HG03378 (cell line): ENCODE measurements around the gene SERPINA5.
"Not testable (repeated sequence)": the region's sequence is repeated elsewhere in the genome, so short reads cannot be mapped to it uniquely, and the experiment has no call there.

ENCODE experiments used
- ATAC-seq: cut with Tn5 transposase; IDR thresholded peaks from one replicate; pipeline ENCODE4 v1.9.1; 2021; ENCODE audit warnings: mild to moderate bottlenecking, moderate library complexity; ENCODE audit not compliant: unreplicated experiment

The SERPINA5 gene

DNA sequence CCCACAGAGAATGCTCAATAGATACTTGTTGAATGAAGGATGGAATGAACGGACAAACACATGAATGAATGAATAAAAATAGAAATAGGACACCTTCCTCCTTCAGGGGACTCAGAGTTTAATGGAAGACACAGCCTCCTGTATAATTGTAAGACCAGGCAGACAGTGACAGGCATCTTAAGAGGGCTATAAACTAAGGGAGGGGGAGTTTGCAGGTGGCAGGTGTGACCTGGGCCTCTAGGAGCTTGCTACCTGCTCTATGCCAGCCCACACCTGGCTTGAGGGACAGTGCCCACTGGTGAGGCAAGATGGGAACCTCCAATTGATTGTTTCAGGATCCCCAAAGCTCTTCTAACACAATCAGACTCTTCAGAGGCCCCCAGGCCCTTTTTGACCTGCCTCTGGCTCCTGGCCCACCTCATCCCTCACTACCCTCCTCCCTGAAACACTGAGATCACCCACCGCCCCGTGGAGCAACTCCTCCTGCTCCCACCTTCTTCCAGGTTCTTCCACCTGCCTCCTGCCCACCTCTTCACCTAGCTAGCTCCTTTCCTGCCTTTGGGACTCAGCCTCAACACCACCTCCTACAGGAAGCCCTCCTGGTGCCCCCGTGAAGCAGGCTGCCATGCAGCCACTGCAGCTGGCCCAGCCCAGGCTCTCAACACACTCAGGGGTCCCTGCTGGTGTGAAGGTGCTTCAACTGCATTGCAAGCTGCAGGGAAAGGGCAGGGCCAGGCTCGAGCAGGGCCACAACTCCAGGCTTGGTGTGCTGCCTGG, 40.3 kb downstream of the SERPINA5 start:
- ATAC-seq = no peak

DNA sequence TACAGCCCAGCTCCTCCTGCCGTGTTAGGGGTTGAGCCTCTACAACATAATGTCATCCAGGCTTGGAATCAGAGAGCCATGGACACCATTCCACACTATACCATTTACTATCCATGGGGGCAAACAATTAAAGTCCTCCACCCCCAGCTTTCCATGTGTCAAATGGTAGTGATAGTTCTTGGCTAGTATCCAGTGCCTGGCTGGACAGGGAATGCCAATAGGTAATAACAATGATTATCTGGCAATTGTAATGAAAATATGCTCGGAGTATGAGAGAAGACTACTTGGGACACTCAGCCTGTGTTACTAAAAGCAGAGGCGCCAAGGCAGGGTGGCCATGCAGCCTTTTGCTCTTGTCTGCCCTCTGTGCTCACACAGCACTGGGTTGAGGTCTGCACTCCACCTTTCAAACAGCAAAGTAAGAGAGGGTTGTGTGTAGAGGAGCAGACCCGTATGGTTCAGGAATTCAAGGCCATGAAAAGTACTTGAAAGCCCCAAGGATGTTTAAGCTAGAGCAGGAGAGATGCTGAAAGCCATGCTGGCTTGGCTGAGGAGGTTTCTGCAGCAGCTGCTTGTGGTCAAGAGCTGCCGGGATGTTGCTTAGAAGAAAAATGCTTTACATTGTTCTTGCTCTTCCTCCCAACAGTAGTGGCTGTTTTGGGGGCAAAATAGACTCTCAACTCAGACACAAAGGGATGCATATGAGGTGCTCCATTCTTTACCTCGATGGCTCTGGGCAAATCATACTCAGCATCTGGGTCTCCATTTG, 41.6 kb downstream of the SERPINA5 start:
- ATAC-seq = no peak

DNA sequence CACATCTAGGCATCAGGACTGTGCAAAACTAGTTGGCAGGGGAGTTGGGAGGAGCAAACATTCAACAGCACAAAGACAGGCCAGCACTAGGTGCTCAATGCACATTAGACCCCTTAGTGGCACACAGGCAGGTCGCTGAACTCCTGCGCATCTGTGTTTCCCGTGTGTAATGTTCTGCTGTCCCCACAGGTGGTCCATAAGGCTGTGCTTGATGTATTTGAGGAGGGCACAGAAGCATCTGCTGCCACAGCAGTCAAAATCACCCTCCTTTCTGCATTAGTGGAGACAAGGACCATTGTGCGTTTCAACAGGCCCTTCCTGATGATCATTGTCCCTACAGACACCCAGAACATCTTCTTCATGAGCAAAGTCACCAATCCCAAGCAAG, 42.2 kb downstream of the SERPINA5 start:
- no peak for ATAC-seq

DNA sequence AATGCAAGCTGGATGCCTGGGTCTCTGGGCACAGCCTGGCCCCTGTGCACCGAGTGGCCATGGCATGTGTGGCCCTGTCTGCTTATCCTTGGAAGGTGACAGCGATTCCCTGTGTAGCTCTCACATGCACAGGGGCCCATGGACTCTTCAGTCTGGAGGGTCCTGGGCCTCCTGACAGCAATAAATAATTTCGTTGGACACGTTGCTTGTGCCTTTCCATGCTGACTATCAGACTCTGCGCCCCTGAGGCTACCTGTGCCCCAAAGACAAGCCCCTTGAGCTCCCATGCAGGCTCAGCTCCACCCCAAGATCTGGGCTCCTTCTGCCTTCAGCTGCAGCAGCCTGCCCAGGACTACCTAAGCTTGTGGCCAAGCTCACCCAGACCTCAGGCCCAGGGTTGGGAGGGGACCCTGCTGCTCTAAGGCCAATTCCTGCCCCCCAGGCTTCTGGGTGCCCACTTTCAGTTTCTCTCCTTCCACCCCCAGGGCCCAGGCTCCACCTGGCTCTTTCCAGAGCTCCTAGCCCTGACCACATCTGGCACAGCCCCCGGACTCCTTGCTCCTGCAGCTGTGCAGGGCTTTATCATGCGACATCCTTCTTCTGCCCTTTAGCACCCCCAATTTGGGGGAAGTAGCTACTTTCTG, 42.8 kb downstream of the SERPINA5 start:
- ATAC-seq = no peak

DNA sequence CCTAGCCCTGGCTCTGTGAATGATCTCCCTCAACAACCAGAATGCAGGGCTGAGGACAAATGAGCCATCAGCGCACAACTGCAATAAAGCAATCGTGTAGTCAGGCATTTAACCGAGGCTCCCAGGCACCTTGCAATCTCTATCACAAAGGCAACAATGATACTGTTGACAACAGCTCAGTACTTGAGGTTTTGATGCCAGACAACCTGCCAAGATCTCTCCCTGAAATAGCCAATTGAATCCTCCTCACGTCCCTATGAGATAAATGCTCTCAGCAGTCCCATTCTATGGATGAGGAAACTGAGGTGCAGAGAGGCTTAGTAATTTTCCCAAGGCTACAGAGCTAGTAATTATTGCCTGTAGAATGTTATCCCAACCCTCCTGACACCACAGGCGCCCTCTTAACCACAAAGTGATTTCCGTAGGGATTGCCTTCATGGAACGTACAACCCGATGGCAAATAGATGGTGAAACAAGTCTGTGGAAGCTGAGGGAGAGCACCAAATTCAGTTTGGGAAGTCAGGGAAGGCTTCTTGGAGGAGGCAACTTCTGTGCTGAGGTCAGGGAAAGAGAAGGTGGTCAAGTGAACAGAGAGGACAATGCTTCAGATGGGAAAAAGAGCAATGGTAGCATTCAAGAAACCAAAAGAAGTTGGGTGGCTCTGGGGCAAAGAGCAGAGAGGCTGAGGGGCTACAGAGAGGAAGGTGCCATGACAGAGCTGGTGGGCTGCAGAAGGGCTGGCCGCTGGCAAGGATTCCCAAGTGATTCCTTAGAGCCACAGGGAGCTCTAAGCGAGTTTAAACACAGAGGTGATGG, 43.5 kb downstream of the SERPINA5 start:
- no peak for ATAC-seq

DNA sequence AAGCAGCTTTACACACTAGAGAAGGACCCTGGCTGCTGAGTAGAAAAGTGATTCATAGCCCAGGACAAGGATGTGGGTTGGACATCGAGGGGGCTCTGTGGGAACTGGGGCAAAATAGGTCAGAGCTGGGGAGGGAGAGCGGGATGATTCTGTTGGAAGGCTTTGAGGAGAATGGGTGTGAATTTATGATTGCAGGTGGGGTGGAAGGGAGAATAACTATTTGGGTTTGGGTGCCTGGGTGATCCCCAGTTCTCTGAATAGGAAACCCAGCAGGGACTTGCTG, 44.1 kb downstream of the SERPINA5 start:
- no peak for ATAC-seq

DNA sequence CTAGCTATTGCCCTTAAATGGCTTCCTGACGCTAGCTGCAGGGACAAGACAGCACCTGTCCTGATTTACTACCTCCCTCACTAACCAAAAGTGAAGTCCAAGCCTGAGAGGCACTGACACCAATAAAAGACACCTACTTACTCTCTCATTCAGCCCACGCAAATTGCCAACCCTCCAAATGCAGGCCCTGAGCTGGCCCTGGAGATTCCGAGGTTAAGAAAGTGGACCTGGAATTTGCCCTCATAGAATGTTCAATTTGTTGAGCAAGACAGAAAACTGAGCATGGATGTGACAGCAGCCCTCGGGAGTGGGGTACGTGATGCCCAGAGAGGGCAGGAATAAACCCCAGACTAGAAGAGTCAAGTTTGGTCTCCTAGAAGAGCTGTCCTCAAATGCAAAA, 47.4 kb downstream of the SERPINA5 start:
- no peak for ATAC-seq

DNA sequence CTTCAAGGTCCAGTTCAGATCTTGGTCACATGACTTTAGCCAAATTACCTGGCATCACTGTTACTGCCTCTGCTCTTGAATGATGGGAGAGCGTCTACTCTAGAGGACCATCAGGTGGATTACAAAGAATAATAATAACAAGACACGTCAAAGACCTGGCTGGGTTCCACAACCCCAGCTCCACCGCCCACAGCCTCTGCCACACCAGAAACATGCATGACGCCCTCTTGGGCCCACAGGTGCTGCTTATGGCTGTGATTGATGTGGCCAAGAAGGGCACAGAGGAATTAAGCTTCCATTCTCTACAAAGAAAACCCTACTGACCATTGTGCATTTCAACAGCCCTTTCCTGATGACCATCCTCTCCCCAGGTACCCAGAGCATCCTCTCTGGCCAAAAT, 49.2 kb downstream of the SERPINA5 start:
- no peak for ATAC-seq

DNA sequence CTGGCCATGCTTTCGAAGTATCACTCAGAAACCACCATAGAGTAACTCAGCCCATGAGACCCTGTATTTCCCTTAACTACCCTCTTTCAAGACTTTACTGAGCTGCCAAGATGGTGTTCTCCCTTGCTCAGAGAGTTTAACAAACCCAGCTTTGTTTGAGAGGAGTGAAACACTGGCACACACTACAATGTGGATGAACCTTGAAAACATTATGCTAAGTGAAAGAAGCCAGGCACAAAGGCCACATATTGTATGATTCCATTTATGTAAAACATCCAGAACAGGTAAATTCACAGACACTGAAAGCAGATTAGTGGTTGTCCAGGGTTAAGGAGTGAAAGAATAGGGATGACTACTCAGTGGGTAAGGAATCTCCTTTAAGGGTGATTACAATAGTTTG, 49.8 kb downstream of the SERPINA5 start:
- no peak for ATAC-seq

DNA sequence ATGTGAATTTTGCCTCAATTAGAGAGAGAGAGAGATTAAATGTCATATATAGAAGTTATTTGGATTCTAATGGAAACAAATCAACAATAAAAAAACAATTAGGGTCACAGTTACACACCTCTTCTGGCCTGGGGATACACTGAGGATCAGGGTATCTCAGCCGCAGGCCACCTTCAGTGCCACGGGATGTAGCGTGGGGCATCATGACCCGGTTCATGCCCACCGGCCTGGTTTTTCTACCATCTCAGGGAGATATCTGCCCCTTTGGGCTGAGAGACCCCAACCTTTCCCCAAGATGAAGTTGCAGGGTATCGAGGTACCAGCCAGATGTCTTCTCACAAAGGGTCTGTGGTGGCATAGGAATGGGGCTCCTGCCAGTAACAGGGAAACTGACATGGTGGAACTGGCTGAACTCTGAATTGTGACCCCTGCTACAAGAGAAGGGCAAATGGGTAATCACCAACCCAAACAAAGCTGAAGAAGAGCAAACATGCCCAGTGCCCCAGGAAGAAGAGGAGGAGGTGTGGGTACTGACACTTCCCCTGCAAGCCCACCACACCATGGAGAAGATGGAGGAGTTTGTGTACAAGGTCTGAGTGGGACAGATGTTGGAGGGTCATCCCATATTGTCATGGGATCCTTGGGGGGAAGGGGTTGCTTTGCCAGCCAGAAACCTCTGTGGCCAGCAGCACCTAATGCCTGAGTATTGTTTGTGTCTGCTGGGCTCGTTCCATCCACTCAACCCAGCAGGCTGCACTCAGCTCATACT, 50.5 kb downstream of the SERPINA5 start:
- no peak for ATAC-seq

DNA sequence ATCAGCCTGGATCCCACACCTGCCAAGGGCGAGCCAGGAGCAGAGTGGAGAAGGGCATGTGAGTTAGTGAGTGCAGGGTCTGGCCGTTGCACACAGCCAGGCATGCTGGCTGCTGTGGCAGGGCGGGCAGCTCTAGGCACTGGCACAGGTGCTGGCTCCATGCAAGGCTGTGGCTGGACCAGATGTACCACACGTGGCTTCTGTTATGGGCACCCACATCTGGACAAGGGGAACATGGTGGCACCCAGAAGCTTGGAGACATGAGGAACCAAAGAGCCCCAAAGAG, 51.0 kb downstream of the SERPINA5 start:
- no peak for ATAC-seq

DNA sequence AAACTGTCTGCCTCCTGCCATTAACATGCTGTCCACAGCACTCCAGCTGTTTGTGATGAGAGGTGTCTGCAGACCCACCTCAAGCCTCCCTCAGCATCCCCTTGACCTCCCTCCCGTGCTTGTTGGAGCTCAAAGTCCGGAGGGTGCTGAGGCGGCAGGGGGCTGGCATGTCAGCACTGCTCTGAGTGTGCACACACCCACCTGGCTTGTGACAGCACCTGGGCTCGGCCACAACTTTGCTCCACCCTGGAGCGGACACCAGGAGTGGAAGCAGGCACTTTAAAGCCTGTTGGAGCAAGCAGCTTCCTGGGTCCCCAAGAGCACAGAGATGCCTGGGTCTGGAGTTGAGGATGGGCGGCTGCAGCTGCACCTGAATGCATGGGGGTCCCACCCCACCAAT, 51.9 kb downstream of the SERPINA5 start:
- no peak for ATAC-seq

DNA sequence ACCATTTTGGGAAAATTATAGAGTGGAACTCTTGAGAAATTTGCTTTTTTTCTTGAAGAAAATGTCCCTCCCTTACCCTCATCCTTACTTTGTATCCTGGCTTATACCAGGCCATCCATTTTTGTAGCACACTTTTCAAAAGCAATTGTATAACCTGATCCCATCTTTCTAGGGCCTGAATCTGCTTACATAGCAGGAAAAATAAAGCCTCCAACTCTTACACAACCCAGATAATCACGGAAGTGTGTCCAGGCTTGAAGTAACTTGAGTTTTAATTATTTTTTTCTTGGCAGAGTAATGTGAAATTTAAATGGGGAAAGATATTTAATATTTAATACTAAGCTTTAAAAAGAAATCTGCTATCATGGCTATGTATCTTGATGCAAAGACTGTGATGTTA, 53.9 kb downstream of the SERPINA5 start:
- no peak for ATAC-seq

DNA sequence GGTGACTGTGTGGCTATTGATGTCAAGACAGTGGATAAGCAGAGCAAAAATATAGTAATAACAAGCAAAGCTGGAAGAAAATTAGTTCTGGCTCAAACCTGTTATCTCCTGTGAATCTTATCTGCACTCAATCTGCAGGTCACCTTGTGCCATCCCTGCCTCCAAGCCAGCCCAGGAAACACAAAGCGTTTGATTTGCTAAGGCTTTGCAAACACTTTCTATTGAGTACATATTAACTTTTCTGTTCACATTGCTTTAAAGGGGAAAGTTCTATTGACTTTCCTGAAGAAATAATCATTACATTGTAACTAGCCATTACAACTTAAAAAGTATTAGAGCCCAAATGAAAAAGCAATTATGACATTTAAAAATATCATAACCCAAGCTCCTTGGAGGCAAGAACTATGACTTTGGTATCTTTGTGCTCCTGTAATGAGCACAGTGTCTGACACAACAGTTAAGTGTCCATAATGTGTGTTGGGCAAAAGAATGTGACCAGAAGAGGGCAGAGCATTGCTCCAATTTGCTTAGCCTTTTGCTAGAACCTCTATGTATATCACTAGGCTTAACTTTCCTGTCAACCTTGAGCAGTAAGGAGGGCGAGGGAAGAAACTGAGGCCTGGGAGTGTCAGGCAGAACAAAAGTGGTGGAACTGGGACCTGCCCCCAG, 55.7 kb downstream of the SERPINA5 start:
- no peak for ATAC-seq

DNA sequence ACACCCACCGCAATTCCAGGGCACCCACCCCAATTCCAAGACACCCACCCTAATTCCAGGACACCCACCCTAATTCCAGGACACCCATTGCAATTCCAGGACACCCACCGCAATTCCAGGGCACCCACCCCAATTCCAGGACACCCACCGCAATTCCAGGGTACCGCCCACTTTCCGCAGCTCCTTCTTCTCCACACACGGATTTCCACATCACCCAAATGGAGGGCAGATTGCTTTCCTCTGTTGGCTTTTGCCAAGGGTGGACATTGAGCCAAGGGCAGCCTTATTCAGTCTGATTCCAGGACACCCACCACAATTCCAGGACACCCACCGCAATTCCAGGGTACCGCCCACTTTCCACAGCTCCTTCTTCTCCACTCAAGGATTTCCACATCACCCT, 56.6 kb downstream of the SERPINA5 start:
- ATAC-seq = not testable (repeated sequence)

DNA sequence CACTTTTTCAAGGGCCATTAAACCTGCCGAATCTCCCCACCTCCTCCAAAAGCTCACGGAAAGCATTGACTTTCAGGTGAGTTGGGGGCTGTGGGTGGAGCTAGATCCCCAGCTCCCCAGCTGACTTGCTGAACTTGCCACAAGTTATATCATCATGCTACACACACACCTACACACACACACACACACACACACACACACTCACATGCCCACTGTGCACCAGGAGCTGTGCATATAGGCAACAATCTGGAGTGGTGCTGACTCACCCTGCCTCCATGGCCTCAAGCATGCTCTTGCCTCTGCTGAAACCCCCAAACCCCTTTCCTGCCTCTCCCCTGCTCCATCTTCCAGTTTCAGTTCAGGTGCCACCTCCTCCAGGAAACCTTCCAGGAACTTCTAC, 57.1 kb downstream of the SERPINA5 start:
- ATAC-seq = no peak

DNA sequence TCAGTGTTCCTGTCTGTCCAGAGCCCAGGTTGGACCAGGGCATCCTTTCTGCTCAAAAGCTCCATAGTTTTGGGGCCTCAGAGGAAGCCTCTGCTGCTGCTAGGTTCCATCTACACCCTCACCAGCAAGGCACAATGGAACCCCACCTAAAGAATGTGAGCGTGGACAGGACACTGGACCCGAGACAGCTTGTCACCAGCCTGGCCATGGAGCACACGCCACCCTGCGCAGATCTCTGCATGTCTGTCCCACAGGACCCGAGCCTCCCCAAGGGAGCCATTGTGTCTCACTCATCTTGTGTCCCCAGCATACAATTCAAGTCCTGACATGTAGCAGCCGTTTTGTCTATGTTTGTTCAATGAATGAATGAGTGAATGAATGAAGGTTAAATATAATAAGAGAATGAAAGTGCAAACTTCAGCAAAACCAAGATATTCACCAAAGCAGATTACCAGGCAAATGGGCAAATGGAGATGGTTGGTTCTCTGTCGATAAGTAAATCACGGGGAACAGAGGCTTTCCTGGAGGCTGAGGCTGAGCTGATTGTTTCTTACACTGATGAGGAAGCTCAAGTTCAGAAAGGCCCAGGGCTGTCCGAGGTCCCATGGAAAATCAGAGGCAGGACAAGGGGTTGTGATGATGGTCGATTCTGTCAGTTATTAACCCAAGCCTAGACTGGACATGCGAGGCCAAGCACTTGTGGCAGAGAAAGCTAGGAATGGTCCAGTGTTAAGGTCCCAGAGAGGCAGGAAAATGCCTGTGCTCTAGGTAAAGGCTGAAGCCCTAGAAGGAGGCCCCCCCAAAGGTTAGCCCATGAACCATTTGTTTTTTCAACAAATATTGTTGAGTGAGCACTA, 58.0 kb downstream of the SERPINA5 start:
- ATAC-seq = no peak

DNA sequence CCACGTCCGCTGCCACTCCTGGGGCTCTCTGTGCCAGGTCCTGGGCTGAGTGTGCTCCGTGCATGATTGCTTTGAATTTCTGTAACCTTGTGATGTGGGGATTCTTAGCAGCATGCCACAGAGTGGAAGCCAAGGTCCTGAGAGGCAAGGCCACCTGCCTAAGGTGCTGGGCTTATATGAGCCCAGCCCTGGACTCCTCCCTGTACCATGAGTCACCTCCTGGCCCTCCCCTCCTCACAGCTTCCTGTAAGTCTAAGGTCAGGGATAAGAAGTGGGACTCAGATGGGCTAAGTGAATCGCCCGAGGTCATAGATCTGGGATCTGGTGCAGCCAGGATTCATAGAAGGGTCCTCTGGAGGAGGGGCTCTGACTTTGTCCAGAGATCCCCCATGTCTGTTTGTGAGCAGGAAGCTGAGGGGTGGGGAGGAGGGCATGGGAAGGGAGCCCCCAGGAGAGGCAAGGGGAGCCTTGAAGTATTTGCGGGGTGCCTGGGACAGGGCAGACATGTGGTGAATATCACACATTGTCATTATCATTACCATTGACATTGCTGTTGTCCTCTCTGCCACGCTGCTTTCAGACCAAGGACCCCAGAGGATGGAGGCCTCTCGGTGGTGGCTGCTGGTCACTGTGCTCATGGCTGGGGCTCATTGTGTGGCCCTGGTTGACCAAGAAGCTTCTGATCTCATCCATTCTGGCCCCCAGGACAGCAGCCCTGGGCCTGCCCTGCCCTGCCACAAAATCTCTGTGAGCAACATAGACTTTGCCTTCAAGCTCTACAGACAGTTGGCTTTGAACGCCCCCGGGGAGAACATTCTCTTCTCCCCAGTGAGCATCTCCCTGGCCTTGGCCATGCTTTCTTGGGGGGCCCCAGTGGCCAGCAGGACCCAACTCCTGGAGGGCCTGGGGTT, 59.8 kb downstream of the SERPINA5 start:
- no peak for ATAC-seq

DNA sequence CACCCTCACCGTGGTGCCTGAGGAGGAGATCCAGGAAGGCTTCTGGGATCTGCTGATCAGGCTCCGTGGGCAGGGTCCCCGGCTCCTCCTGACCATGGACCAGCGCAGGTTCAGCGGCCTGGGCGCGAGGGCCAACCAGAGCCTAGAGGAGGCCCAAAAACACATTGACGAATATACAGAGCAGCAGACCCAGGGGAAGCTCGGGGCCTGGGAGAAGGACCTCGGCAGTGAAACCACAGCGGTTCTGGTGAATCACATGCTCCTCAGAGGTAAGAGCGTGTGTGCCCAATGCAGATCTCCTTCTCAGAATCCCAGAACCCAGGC, 60.4 kb downstream of the SERPINA5 start:
- ATAC-seq = no peak
